Omental fat pad (tissue), 4 donors: ENCODE results near the gene MYCN. TPM values are rescaled to one million over a fixed set of nuclear protein-coding genes. Genes with fewer than 3 reads are reported as not detected.

Source experiments
- ATAC-seq: fragments of 150-250 bp; one replicate; pipeline ENCODE4 v1.9.1; 2016; ENCODE audit warnings: mild to moderate bottlenecking, moderate library complexity; ENCODE audit not compliant: low FRiP score
- DNase-seq: peaks from one replicate; pipeline ENCODE4 v3.0.0-alpha.2; 2019; ENCODE audit warnings: low spot score
- CTCF ChIP-seq, 3 donors: fragments of 450-650 bp; IDR thresholded peaks; one replicate each; pipeline ENCODE4 v1.5.1; 2016 to 2017; ENCODE audit warnings: antibody characterized with exemption in 3 of 3, mild to moderate bottlenecking in 3 of 3, moderate library complexity in 2 of 3
- total RNA-seq, 4 donors: library from RNA; depleted of rRNA; stranded (reverse); fragments of >200 nt; gene quantifications; one replicate each; pipeline ENCODE4 v1.1.0, GENCODE V29; 2016

Gene MYCN
- total RNA-seq, 4 donors from 2014 or later: 0.19 to 0.47 TPM; not detected in 2

- ATAC-seq: no peak
- no peak for TF ChIP-seq CTCF (IDR thresholded peaks at IDR 0.05)
Measured at GRCh38 chr2:15970701-15971100, 30.4 kb downstream of the MYCN start.

GRCh38 chr2:15971351-15971750 is 31.0 kb downstream of the MYCN start:
- DNase-seq: no peak
- no peak for ATAC-seq
- no peak for TF ChIP-seq CTCF (IDR thresholded peaks at IDR 0.05)

More at GRCh38 chr2:15970701-15971100, 30.4 kb downstream of the MYCN start:
- DNase-seq: no peak

- no peak for DNase-seq
- ATAC-seq: no peak
- no peak for TF ChIP-seq CTCF (IDR thresholded peaks at IDR 0.05)
Measured at GRCh38 chr2:15971831-15972522, 31.6 kb downstream of the MYCN start.

- no peak for DNase-seq
- TF ChIP-seq CTCF (IDR thresholded peaks at IDR 0.05): no peak
- ATAC-seq: no peak
Measured at GRCh38 chr2:15973481-15974401, 33.4 kb downstream of the MYCN start.

GRCh38 chr2:15974565-15975260 is 34.4 kb downstream of the MYCN start:
- TF ChIP-seq CTCF (IDR thresholded peaks at IDR 0.05): no peak
- no peak for ATAC-seq
- no peak for DNase-seq

GRCh38 chr2:15975261-15975600 is 34.9 kb downstream of the MYCN start:
- ATAC-seq (no peak), DNase-seq (no peak)
- TF ChIP-seq CTCF (IDR thresholded peaks at IDR 0.05): no peak
